Activated CD8-positive, alpha-beta memory T cell treated with anti-CD3 and anti-CD28 coated beads, Interleukin-2, amount 50 U/mL, for 48 hours (primary cell): ENCODE measurements around the gene C1orf210.

ENCODE experiments used
- DNase-seq: peaks from one replicate; pipeline ENCODE4 v3.0.0-alpha.2; 2020

The C1orf210 gene

DNA sequence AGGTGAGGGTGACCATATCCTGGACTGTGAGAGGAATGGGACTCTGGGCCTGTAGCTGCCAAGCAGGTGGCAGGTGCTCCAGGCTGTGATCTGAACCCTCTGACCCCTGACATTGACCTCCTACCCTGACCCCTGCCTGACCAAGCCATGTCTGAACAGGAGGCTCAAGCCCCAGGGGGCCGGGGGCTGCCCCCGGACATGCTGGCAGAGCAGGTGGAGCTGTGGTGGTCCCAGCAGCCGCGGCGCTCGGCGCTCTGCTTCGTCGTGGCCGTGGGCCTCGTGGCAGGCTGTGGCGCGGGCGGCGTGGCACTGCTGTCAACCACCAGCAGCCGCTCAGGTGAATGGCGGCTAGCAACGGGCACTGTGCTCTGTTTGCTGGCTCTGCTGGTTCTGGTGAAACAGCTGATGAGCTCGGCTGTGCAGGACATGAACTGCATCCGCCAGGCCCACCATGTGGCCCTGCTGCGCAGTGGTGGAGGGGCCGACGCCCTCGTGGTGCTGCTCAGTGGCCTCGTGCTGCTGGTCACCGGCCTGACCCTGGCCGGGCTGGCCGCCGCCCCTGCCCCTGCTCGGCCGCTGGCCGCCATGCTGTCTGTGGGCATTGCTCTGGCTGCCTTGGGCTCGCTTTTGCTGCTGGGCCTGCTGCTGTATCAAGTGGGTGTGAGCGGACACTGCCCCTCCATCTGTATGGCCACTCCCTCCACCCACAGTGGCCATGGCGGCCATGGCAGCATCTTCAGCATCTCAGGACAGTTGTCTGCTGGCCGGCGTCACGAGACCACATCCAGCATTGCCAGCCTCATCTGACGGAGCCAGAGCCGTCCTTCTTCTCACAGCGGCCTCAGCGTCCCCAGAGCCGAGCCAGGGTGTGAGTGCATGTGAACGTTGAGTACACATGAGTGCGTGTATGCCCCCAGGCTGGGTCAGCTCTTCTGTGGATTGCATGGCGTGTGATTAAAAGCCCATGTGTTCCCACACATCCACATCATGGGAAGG, 12.5 kb downstream of the C1orf210 start:
- DNase-seq = no peak

DNA sequence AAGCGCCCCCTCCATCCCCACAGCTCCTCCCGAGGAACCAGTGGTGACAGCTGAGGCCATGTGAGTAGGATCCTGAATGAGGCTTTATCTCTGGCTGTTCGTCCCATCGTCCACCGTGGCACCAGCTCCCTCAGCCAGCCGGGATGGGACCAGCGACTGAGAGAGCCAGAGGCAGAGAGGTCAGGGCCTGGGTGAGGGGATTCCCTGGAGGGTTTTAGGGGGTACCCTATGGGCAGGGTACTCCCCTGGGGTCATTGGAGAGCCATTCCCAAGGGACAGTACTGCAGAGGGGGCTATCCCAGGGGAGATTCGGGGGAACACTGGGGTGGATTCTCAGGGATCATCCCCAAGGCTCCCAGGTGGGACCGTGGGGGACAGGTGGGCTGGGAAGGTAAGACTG, 13.2 kb downstream of the C1orf210 start:
- no peak for DNase-seq

DNA sequence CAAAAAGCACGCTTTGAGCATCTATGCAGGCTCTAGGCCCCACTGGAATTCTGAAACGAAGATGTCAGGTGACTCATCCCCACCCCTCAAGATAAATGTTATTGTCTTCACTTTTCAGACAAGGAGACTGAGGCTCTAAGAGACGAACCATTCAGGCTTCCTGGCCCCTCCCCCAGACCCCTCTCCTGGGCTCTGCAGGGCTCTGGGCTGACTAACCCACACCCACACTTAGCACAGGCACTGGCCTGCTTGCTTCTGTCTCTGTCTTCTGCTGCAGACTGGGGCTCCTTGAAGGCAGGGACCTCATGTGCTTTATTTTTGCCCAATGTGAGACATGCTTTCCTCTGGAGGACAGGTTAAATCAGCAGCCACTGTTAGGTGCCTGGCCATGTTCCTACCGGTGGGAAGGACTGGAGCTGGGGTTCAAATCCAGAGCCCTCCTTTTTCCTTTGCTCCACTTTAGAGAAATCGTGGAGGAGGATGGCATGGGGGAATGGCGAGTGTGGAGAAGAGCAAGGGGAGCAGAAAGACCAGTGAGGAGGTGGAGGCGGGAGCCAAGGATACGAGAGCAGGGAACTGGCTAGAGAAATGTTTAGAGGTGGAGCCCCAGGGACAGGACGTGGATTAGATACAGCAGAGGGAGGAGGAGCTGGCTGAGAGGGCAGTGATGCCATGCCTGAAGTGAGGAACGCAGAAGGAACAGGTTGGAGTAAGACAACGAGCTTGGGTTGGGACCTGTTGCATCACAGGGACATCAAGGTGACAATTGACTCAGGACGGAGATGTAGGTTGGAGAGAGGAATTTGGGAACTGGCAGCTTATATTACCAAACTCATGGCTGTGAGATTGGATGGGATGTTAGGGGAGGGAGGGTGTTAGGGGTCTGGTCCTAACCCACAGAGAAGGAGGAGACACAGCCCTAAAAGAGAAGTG, 13.9 kb downstream of the C1orf210 start:
- DNase-seq = peak; percentile 50

DNA sequence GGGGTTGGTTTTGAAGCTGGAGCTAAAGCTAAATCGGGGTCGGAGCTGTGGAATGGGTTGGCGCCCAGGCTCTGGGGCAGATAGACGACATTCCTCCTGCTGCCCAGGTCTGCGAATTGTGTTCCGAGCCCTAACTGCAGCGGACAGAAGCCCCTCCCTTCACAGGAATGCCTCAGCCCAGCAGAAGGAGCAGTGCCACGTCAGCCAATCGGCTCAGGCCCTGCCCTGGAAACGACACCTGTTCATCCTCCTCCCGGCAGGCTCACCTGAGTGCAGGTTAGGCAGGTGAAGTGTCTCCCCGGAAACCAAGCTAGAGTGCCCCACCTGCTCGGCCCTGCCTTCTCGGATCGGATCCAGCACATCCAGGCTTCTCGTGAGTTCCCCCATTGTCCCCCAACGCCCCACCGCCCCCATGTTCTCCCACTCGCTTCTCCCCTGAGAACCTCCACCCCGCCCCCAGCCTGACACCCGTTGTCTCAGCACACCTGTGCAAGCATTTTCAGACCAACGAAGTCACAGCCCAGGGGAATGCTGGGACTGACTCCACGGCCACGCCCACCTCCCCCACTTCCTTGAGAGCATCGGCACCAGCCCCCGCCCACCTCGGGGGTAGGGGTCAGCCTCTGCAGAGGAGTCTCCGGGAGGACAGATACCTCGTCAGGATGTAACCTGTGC, 14.8 kb downstream of the C1orf210 start:
- peak; percentile 49 for DNase-seq

DNA sequence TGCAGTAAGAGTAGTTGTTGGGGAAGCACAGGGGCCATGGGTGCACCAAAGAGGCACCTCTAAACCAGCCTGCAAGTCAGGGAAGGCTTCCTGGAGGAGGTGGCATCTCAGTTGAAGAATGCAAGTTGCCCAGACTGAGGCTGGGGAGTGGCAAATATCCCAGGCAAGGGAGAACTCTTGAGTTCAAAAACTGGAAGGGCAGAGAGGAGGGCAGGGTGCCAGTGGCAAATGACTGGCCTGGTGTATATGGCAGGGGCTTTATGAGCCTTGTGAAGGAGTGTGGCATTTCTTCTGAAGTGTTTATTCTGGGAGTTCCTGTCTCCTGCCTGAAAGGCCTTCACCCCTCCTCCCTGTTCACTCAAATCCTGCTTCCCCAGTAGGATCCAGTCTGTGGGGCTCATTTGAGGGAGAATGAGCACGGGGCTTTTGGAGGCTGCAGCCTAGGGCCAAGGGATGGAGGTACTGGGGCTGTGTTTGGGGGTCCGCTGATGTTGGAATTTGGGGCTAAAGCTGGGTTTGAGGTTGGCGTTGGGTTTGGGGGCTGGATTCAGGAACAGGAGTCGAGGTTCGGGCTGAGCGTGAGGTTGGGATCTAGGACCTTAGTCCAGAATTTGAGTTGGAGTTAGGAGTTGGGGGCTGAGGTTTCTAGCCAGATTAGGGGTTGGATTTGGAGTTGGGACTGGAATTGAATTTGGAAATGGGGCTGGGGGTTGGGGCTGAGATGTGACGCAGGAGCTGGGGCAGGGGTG, 15.6 kb downstream of the C1orf210 start, which contains the start of gene TMEM125:
Gene TMEM125 (plus strand): TSS at position 357 of the 749 bp plus-strand sequence. CDS start 2,740 bp downstream, outside the sequence.
- peak; percentile 32 for DNase-seq

DNA sequence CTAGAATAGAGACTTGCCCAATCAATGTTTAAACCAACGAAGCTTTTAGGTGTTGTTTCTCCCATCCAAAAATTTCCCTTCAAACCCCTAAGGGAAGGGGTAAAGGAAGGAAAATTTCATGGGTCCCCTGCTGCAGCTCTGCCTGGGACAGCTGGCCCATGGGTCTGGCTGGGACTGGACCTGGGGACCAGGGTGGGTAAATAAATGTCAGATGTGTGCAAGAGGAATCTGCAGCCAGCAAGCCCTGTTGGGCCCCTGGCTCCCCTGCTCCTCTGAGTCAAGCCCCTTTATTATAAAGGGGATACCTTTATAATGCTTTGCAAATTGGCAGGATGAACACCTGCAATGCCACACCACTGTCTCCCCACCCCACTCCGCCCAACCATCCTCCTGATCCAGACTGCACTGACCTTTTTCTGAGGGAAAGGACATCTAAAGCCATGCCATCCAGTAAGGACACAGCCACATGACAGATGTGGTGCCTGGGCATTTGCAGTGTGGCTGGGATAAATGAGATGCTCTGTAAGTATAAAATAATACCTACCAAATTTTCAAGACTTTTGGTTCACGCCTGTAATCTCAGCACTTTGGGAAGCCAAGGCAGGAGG, 17.5 kb downstream of the C1orf210 start:
- DNase-seq = peak; percentile 23

DNA sequence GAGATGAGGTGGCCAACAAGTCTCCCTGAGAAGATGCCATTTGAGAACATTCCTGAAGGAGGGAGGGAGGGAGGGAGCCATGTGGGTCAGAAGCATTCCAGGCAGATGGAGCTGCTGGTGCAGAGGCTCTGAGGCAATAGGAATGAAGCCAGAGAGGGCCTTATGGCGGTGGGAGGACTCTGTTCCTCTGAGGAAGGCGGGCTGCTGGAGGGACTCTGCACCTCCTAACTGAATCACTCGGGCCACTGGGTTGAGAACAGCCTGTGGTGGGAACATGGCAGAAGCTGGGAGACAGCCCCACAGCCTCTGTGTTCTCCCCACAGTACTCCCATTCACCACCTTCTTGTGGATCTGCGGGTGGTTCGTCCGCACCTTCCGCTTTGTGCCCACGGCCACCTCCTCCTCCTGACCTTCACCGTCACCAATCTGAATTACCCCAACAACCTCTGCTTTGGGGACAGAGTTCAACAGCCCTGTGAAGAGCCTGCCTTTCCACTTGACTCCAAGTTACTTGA, 18.0 kb downstream of the C1orf210 start:
- peak; percentile 18 for DNase-seq

DNA sequence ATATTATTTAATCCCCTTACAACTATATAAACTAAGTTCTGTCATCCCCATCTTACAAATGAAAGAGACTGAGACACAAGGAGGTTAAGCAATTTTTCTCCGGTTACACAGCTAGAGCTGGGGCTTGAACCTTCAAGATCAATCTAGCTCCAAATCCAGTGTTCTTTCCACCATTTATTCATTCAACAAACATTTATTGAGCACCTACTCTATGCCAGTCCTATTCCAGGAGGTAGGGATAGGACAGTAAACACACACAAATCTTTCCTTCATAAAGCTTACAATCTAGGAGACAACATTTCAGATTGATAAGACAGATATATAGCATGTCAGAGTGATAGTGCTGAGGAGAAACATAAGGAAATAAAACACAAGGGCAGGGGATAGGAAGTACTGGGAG, 18.5 kb downstream of the C1orf210 start:
- no peak for DNase-seq

DNA sequence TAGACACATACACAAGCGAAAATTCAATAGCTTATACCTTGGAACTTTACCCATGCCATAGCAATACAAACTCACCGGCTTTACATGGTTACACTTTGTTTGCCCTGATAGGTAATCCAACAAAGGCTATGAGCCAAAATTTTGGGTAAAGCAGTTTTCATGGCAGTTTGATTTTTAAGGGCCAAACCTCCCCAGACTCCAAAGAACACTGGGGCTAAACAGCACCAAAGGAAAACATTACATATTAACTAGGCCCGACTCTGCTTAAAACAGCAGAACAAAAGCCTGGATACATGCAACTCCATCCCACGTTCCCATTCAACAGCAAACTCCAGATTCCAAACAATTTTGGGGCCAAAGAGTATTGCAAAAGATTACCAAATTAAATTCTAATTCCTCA, 19.9 kb downstream of the C1orf210 start:
- DNase-seq = no peak

DNA sequence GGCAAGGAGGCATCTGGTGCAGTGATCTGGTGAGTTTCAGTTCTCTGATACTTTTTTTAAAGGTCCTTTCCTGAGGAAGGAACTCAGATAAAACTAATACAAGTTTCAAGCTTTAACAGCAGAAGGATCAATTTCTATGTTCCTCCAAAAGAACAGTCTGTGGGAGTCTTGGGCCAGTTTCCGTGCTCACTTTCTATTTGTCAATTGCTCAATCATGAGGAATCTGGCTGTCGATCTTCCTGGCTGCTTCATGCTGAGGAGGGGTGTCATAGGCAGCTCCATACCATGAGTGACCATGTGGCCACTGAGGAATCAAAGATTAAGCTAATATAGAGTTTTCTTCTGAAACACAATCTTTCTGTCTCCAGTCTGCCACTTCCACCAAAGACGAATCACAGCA, 27.0 kb downstream of the C1orf210 start:
- DNase-seq = no peak

DNA sequence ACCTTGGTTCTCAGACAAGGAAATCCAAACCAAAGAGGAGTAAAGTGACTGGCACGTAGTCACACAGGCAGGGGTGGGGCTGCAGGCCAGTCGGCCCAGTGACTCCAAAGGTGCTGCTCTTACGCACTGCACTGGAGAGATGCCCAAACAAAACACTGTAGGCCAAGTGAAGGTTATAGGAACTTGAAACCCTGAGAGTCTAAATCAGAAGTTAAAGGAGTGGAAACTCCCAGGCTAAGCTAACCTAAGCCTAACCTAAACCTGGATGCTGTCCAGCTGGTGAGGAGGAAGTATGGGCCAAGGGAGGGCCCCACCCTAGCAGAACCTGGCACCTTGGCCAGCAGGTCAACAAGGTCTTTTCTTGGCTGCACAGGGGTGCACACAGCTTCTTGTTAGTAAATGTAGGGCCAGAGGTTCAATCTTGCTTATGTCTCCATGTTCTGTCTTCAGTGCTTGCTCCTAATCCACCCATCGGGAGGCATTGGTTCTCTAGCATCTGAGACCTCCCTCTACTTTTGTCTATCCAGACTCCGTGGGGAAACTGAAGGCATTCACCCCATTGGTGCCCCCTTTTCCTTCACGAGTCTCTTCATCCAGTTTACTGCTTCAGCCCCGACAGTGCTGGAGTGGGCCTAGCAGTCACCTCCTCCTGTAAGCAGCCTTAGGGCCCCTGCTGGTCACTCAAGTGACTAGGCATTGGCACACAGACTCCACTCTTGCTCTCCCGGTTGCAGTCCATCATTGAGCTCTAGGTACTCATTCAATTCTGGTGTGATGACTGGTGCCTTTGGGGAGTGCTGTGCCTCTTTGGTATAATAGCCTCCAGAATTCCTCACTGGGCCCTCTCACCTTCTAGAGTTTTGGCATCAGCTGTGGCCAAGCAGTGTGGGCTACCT, 28.5 kb downstream of the C1orf210 start:
- peak; percentile 29 for DNase-seq

DNA sequence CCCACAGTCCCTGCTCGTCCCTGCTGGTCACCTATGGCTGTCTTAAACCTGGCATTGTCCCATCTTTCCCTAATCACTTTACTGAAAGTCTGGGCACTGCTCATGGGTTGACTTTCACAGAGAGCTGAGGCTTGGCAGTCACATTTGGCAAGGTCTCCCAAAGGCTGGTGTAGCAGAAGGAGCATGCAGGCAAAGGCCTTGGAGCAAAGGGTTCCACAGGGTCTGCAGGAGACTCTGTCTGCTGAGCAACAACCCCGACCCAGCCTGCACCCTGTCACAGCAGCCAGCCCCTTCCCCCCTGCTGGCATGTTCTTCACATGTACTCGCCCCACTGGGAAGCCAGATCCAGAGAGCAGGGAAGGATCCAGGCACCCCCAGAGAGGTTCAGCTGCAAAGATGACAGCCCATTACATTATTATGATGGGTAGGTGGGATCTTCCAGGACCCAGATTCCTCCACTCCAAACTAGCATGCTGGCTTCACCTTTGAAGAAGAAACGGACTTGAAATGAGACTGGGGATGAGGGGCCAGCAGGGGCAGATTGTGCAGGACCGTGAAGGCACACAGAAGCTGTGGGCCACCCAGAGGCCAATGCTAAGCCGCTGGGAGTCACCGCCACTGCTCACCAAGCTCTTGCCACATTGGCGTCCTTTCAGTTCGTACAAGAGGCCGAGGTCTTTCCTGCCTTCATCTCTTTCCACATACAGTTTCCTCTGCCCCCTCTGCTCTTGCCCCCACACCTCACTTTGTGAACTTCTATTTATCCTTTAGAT, 29.8 kb downstream of the C1orf210 start:
- no peak for DNase-seq

DNA sequence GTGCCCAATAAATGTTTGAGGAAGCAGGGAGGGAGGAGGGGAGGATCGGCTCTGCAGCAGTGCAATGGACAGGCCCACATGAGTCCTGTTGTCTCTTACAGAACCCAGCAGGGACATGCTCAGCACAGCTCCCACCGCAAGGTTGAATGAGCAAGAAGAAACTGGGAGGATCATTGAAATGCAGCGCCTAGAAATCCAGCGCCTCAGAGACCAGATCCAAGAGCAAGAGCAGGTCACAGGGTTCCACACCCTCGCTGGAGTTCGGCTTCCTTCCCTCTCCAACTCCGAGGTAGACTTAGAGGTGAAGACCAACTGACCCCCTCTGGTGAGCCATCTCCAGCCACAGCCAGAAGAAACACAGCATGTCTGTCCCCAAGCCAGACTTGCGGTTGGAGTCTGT, 31.5 kb downstream of the C1orf210 start:
- peak; percentile 35 for DNase-seq

DNA sequence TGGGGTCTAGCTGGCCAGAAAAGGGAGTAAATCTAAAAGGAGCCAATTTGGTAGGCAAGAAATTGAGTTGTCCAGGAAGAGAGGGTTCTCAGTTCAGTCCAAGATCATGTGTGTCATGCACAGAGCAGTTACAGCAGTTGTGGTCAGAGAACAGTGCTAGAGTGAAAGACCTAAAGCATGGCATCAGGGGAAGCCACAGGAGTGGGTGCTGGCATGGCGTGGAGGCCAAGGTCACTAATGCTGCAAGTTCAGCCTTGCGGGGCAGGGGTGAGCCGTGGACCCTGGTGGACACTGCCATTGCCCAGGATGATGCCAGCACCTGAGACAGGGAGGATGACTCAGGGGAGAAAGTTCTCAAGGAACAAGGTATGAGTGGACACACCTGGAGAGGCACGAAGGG, 32.2 kb downstream of the C1orf210 start:
- DNase-seq = peak; percentile 28

DNA sequence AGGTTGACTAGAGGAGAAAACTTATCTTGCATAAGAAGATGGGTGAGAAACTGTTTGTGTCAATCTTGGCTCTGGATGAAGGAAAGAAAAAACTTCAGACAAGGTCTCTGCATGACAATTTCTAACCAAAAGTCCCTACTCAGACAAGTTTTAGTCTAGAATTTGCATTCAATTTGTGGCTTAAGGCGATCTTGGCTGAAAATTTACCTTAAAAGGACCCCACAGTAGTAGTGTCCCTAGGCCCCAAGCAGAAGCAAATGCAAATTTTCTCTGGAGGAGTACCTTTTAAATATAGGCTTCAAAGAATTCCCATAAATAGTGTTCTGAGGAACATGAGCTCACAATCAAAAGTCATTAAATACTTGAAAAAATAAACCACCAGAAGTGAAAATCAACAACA, 33.2 kb downstream of the C1orf210 start:
- DNase-seq = no peak

DNA sequence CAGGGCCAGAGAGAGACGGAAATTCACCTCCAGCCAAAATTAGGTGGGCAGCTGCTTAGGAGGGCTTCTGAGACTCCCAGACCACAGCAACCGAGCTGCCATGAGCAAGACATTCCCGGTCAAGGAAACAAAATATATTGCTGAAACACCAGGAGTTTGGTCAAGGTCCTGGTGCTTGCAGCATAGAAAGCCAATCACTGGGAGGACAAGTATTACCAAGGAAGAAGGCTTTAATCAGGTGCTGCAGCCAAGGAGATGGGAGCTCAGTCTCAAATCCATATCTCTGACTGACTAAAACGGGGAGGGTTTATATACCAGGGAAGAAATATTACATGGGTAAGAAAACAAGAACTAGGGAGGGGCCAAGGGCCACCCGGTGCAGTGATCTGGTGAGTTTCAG, 34.4 kb downstream of the C1orf210 start:
- peak; percentile 22 for DNase-seq

DNA sequence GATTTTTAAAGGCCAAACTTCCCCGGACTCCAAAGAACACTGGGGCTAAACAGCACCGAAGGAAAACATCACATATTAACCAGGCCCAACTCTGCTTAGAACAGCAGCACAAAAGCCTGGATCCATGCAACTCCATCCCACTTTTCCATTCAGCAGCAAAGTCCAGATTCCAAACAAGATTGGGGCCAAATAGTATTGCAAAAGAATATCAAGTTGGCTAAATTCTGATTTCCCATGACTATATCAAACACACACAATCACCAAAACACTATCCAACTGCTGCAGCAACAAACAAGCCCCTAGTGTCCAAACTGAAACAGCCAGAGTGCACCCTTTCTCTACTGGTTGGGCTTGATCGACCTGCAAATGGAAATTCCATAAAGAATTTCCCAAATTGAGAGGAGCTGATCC, 35.0 kb downstream of the C1orf210 start:
- no peak for DNase-seq

DNA sequence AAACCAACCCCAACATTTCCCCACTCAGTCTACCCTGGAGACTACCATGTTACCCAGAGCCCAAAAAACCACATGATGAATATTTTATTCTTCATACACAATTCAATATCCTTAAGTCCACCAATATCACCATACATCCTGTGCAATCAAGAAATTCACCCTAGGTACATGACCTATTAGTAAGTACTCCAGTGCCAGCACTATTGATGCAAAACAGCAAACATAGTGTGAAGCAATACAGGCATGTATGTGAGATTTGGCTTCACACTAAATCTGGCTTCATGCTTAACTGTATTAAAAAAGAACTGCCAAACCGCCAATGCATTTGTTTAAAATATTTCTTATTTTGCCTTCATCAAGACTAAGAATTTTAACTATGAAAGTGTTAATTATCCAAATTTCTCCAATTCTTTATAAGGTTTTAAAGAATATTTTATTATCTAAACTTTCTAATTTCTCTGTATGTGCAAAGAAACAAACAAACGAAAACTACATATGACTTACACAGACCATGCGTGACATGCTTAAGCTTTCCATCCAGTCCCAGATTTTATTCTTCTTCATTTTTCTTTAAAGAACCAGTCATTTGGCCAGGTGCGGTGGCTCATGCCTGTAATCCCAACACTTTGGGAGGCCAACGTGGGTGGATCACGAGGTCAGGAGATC, 38.0 kb downstream of the C1orf210 start:
- no peak for DNase-seq
